Small intestine (tissue), 16 donors: ENCODE measurements around the gene ETFA. TPM values are rescaled to one million over a fixed set of nuclear protein-coding genes. Genes with fewer than 3 reads are reported as not detected.

Experiments used
- DNase-seq, 2 donors: peaks; one replicate each; pipeline versions ENCODE4 v3.0.0 to v3.0.0-alpha.2; 2013
- FAIRE-seq: peaks from 2 replicates; lab custom pipeline; 2012; peaks lifted over from hg19 to GRCh38; lab: Jason Lieb, UNC
- H3K27ac ChIP-seq, 3 donors: one replicate each; pipeline ENCODE4 v1.5.1; 2013; ENCODE audit warnings: low read length in 2 of 3, mild to moderate bottlenecking in 2 of 3, control low read depth in 1 of 3, inconsistent platforms in 1 of 3, low read depth in 1 of 3, moderate library complexity in 1 of 3
- H3K27me3 ChIP-seq, 3 donors: one replicate each; pipeline ENCODE4 v1.6.1; 2013; ENCODE audit warnings: low read length in 3 of 3, inconsistent platforms in 1 of 3; ENCODE audit not compliant: control insufficient read depth in 3 of 3, insufficient read depth in 3 of 3
- H3K36me3 ChIP-seq, 3 donors: one replicate each; pipeline ENCODE4 v1.6.1; 2013; ENCODE audit warnings: low read length in 3 of 3, inconsistent platforms in 1 of 3, low read depth in 1 of 3, mild to moderate bottlenecking in 1 of 3, moderate library complexity in 1 of 3; ENCODE audit not compliant: control insufficient read depth in 3 of 3, insufficient read depth in 2 of 3
- H3K4me1 ChIP-seq, 3 donors: one replicate each; pipeline ENCODE4 v1.6.1; 2013; ENCODE audit warnings: low read length in 2 of 3, inconsistent platforms in 1 of 3, low read depth in 1 of 3, mild to moderate bottlenecking in 1 of 3, moderate library complexity in 1 of 3; ENCODE audit not compliant: control insufficient read depth in 3 of 3, insufficient read depth in 2 of 3
- H3K4me3 ChIP-seq, 3 donors: one replicate each; pipeline ENCODE4 v1.5.1; 2013; ENCODE audit warnings: low read length in 3 of 3, control low read depth in 1 of 3, inconsistent platforms in 1 of 3, low read depth in 1 of 3, mild to moderate bottlenecking in 1 of 3, moderate library complexity in 1 of 3
- H3K9me3 ChIP-seq, 2 donors: one replicate each; pipeline ENCODE4 v1.6.1; 2013; ENCODE audit warnings: low read depth in 1 of 2, low read length in 1 of 2; ENCODE audit not compliant: control insufficient read depth in 2 of 2, insufficient read depth in 1 of 2
- WGBS, 3 donors: extraction: QIAGEN DNeasy Blood & Tissue Kit; methylation state at CpG; one replicate each; pipeline ENCODE4 v1.1.7; 2013; 5-methylcytosine and 5-hydroxymethylcytosine counted together
- long read RNA-seq, 10 donors: transcript quantifications; one replicate each; lab custom pipeline, GENCODE V29; 2026
- polyA plus RNA-seq, 4 donors: library from polyadenylated mRNA; stranded (reverse) in 3 of 4; unstranded in 1 of 4; fragments of 200-250 nt in 3 of 4; fragments of 120-200 nt in 1 of 4; gene quantifications; one replicate each; pipeline versions ENCODE4 v1.2.1 to v1.2.3, GENCODE V29; 2013
- donor health status: healthy with polysubstance abuse.
- donor health status: control.
- donor health status: control.
- donor health status: Bipolar disorder and iron deficiency.
- donor health status: healthy.

Gene ETFA
- 100 to 1,000 TPM; 184 to 346 (median 213) TPM for polyA plus RNA-seq
- long read RNA-seq, donor 1 = 0 reads
- long read RNA-seq, donor 2, transcript ETFA-203 (12 exons, 2,287 nt) = major isoform, 16 of 44 reads
- long read RNA-seq, donor 2, transcript ETFA-212 (2 exons, 650 nt) = major isoform, 16 of 44 reads
- long read RNA-seq, donor 2, partial matches to known transcripts = 6 of 44 reads
- long read RNA-seq, donor 2, other reads (novel, unspliced or antisense) = 0 of 44 reads
- long read RNA-seq, donor 3, transcript ETFA-203 (12 exons, 2,287 nt) = minor isoform, 18 of 83 reads
- long read RNA-seq, donor 3, transcript ETFA-202 (11 exons, 1,346 nt) = minor isoform, 6 of 83 reads
- long read RNA-seq, donor 3, transcript ETFA-212 (2 exons, 650 nt) = major isoform, 30 of 83 reads
- long read RNA-seq, donor 3, partial matches to known transcripts = 28 of 83 reads
- long read RNA-seq, donor 3, other reads (novel, unspliced or antisense) = 0 of 83 reads
- long read RNA-seq, donor 4 = 0 reads
- long read RNA-seq, donor 5, transcript ETFA-212 (2 exons, 650 nt) = major isoform, 6 of 23 reads
- long read RNA-seq, donor 5, partial matches to known transcripts = 12 of 23 reads
- long read RNA-seq, donor 5, other reads (novel, unspliced or antisense) = 0 of 23 reads
- long read RNA-seq, donor 6, transcript ETFA-212 (2 exons, 650 nt) = major isoform, 31 of 91 reads
- long read RNA-seq, donor 6, transcript ETFA-203 (12 exons, 2,287 nt) = minor isoform, 29 of 91 reads
- long read RNA-seq, donor 6, partial matches to known transcripts = 27 of 91 reads
- long read RNA-seq, donor 6, other reads (novel, unspliced or antisense) = 0 of 91 reads
- long read RNA-seq, donor 7, transcript ETFA-212 (2 exons, 650 nt) = minor isoform, 46 of 230 reads
- long read RNA-seq, donor 7, transcript ETFA-202 (11 exons, 1,346 nt) = minor isoform, 20 of 230 reads
- long read RNA-seq, donor 7, transcript ETFA-203 (12 exons, 2,287 nt) = major isoform, 92 of 230 reads
- long read RNA-seq, donor 7, partial matches to known transcripts = 70 of 230 reads
- long read RNA-seq, donor 7, other reads (novel, unspliced or antisense) = 0 of 230 reads
- long read RNA-seq, donor 8, partial matches to known transcripts = 0 of 4 reads
- long read RNA-seq, donor 8, other reads (novel, unspliced or antisense) = 0 of 4 reads
- long read RNA-seq, donor 9, transcript ETFA-203 (12 exons, 2,287 nt) = major isoform, 6 of 15 reads
- long read RNA-seq, donor 9, transcript ETFA-212 (2 exons, 650 nt) = minor isoform, 5 of 15 reads
- long read RNA-seq, donor 9, partial matches to known transcripts = 0 of 15 reads
- long read RNA-seq, donor 9, other reads (novel, unspliced or antisense) = 0 of 15 reads
- long read RNA-seq, donor 10, transcript ETFA-202 (11 exons, 1,346 nt) = minor isoform, 5 of 77 reads
- long read RNA-seq, donor 10, transcript ETFA-203 (12 exons, 2,287 nt) = minor isoform, 18 of 77 reads
- long read RNA-seq, donor 10, transcript ETFA-212 (2 exons, 650 nt) = major isoform, 30 of 77 reads
- long read RNA-seq, donor 10, partial matches to known transcripts = 22 of 77 reads
- long read RNA-seq, donor 10, other reads (novel, unspliced or antisense) = 0 of 77 reads

DNA sequence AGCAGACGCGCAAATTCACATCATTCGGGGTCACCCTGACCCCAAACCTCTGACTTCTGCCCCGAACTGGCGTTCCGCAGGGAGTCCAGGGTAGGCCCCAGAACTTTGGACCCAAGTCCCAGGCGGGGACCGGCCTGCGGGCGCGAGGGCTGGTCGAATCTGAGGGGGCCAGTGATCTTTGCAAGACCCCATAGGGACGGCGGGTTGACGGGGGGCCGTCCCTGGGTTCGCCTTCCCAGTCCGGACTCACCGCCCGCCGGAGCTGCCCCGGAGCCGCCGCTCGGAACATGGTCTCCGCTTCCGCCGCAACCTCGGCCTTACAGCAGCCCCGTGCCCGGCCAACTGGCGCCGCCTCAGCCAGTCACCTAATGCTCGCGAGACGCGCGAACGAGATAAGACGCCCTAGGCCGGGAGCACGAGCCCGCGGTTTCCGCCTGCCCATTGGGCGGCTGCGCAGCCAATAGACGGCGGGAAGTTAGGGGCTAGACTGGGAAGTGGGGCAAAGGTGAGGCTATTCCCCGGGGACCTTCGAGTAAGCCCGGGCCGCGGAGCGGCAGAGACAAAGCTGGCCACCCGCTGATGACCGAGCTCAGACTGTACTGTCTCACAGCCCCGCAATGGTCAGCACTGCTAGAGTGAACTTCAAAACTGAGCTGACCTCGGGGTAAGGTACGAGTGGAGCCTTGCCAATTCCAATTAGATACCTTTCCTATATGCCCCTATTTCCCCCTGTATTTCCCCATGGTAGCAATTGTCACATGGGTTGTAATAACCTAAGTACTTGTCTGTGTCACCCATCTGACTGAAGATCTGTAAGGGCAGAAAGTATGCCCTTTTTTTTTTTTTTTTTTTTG, at the start of gene ETFA:
Gene ETFA (minus strand): TSS at position 370 of the 854 bp plus-strand sequence. CDS start 81 bp downstream, at position 289.
- Histone ChIP-seq H3K4me1 (peaks cover 0 to 6% (median 0%) of the 10 kb centered on the region in 3 donors), H3K4me3 (peak within 1 kb of the TSS; percentile 78 to 88 (median 80)), H3K9me3 (no peaks in the 10 kb centered on the region), H3K36me3 (peaks cover 0 to 3% (median 0%) of the 10 kb centered on the region in 3 donors), H3K27ac (peak within 1 kb of the TSS; percentile 80 to 92 (median 82)), H3K27me3 (peaks cover 0 to 2% (median 0%) of the 10 kb centered on the region in 3 donors)
- DNase-seq (peak; percentile 99), FAIRE-seq (no peak)
- 0 to 1% (median 1%) methylated on average over 48 to 60 of the region's 60 CpGs for WGBS, 3 donors

- WGBS, 3 donors = 91 to 94% (median 92%) methylated on average over 3 of the region's 3 CpGs
- FAIRE-seq (no peak), DNase-seq (no peak)
- no peaks in the 10 kb centered on the region for H3K9me3 ChIP-seq
- no peak overlapping the region for H3K27ac ChIP-seq
- H3K4me1 ChIP-seq = no peaks in the 10 kb centered on the region
- peaks cover 2 to 8% (median 4%) of the 10 kb centered on the region in 3 donors for H3K36me3 ChIP-seq
- no peak overlapping the region for H3K4me3 ChIP-seq
- H3K27me3 ChIP-seq = no peaks in the 10 kb centered on the region
Measured at GRCh38 chr15:76360416-76360815, 49.1 kb upstream of the ETFA start.

DNA sequence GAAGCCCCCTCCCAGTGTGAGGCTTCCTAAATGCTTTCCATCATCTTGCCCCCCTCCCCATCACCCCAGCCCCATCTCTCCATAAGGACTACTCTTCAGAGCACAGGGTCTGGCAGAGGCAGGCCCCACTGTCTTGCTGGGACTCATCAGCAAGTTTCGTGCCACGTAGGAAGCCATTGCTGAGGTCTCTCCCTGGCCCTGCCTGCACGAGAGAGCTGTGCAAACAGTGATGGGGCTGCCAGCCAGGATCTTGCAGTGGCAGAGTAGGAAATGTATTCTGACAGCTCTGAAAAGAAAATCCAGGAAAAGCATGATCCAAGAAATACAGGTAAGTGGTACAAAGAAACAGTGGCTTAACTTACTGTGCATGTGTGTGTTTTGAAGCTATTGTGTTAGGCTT, 47.9 kb upstream of the ETFA start:
- WGBS, 3 donors = 60 to 96% (median 91%) methylated on average over 3 of the region's 3 CpGs
- no peak overlapping the region for H3K4me3 ChIP-seq

DNA sequence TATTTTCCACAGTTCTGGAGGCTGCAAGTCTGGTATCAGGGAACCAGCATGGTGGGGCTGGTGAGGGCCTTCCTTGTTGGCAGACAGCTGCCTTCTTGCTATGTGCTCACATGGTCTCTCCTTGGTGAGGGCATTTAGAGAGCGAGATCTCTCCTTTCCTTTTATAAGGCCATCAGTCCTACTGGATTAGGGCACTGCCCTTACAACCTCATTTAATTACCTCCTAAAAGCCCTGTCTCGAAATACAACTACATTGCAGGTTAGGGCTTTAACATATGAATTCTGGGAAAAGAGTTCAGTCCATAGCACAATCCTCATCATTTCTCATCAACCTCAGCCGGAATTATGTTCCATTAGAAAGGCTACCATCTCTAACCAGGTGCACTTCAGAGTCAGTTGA, 47.2 kb upstream of the ETFA start:
- no peaks in the 10 kb centered on the region for H3K27me3 ChIP-seq
- WGBS, 3 donors = 94 to 97% (median 95%) methylated on average over 3 of the region's 3 CpGs
- DNase-seq (no peak), FAIRE-seq (no peak)
- no peak overlapping the region for H3K4me3 ChIP-seq
- no peaks in the 10 kb centered on the region for H3K9me3 ChIP-seq
- peaks cover 2 to 7% (median 2%) of the 10 kb centered on the region in 3 donors for H3K36me3 ChIP-seq
- H3K4me1 ChIP-seq = no peaks in the 10 kb centered on the region
- H3K27ac ChIP-seq = no peak overlapping the region

More for the DNA sequence above, 47.9 kb upstream of the ETFA start:
- no peaks in the 10 kb centered on the region for H3K27me3 ChIP-seq
- peaks cover 2 to 5% (median 2%) of the 10 kb centered on the region in 3 donors for H3K36me3 ChIP-seq
- no peak overlapping the region for H3K27ac ChIP-seq
- no peak for DNase-seq
- FAIRE-seq = no peak
- no peaks in the 10 kb centered on the region for H3K9me3 ChIP-seq
- no peaks in the 10 kb centered on the region for H3K4me1 ChIP-seq

GRCh38 chr15:76354823-76355440, 43.7 kb upstream of the ETFA start:
- WGBS, 3 donors = 78 to 82% (median 80%) methylated on average over 3 of the region's 3 CpGs
- DNase-seq = no peak
- no peaks in the 10 kb centered on the region for H3K9me3 ChIP-seq
- no peaks in the 10 kb centered on the region for H3K27me3 ChIP-seq
- peaks cover 0 to 10% (median 2%) of the 10 kb centered on the region in 3 donors for H3K36me3 ChIP-seq
- H3K27ac ChIP-seq = no peak overlapping the region
- no peak overlapping the region for H3K4me3 ChIP-seq
- no peak for FAIRE-seq
- H3K4me1 ChIP-seq = no peaks in the 10 kb centered on the region

- 87 to 93% (median 90%) methylated on average over 10 of the region's 10 CpGs for WGBS, 3 donors
- FAIRE-seq (no peak), DNase-seq (no peak)
- Histone ChIP-seq H3K4me1 (no peaks in the 10 kb centered on the region), H3K27me3 (no peaks in the 10 kb centered on the region), H3K27ac (no peak overlapping the region), H3K4me3 (no peak overlapping the region), H3K36me3 (peaks cover 0 to 8% (median 2%) of the 10 kb centered on the region in 3 donors), H3K9me3 (no peaks in the 10 kb centered on the region)
Measured at GRCh38 chr15:76353903-76354302, 42.6 kb upstream of the ETFA start.
